Cardiac fibroblast (primary cell): ENCODE results near the gene POU4F1.
"Not testable (repeated sequence)": the region's sequence is repeated elsewhere in the genome, so short reads cannot be mapped to it uniquely, and the experiment has no call there.

Source experiments
- DNase-seq, 2 donors: peaks; one replicate each; pipeline versions ENCODE4 v3.0.0 to v3.0.0-alpha.2; 2010; ENCODE audit warnings: low read depth in 2 of 2
- H3K4me3 ChIP-seq, 2 donors: replicated peaks in 1 of 2; 1 replicate in 1 of 2; 2 replicates in 1 of 2; pipeline ENCODE4 v1.5.1; 2011; ENCODE audit warnings: low read depth in 2 of 2, low read length in 2 of 2, mild to moderate bottlenecking in 2 of 2, moderate library complexity in 1 of 2
- CTCF ChIP-seq: IDR thresholded peaks from one replicate; pipeline ENCODE4 v1.5.1; 2011; ENCODE audit warnings: low read depth, mild to moderate bottlenecking, low read length, inconsistent platforms

Gene POU4F1, protein sequence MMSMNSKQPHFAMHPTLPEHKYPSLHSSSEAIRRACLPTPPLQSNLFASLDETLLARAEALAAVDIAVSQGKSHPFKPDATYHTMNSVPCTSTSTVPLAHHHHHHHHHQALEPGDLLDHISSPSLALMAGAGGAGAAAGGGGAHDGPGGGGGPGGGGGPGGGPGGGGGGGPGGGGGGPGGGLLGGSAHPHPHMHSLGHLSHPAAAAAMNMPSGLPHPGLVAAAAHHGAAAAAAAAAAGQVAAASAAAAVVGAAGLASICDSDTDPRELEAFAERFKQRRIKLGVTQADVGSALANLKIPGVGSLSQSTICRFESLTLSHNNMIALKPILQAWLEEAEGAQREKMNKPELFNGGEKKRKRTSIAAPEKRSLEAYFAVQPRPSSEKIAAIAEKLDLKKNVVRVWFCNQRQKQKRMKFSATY

DNA sequence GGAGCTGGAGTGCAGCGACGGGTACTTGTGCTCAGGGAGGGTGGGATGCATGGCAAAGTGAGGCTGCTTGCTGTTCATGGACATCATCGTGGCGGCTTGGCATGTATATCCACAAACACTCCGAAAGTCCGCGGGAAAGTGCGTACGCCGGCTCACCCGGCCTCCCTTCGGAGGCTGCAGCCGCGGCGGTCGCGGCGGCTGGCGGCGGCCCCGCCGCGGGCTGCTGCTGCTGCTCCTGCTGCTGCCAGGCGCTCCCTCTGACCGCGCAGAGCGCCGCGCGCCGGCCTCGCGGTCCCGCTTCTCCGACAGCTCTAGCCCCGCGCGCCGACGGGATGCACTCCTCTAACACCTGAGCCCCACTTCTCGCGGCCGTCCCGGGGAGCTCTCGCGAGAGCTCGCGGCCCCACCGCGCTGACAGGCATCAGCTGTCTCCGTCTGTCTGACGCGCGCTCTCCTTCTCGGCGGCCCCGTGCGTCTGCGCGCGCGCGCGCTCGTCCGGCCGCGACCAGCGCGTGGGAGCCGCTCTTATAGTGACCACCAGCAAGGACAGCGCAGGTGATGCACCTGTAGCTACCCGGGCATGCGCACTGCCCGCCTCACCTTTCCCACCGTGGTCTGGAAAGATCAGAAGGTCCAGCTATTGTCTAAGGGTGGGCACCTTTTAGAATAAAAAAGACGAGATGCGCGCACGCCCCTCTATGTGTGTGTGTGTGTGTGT lies at the start of gene POU4F1:
Gene POU4F1 (minus strand): TSS at position 313 of the 718 bp plus-strand sequence. CDS start 226 bp downstream, at position 87.
- TF ChIP-seq CTCF: no peak
- DNase-seq: no peak
- peak within 1 kb of the TSS in 1 of 2 donors; percentile 21 for H3K4me3 ChIP-seq

DNA sequence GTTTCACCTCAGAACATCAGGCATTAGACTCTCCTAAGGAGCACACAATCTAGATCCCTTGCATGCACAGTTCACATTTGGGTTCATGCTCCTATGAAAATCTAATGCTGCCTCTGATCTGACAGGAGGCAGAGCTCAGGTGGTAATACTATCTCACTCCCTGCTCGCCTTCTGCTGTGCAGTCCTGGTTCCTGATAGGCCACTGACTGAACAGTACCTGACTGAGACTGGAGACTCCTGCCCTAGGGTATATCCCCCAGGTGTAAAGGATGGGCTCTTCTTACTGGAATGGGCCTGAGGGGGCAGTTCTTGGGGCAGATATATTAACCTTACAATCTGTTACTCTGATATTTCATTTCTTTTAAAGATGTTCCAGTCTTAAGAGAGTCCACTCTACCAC lies 49.3 kb upstream of the POU4F1 start:
- no peak for DNase-seq
- no peak overlapping the region for H3K4me3 ChIP-seq
- TF ChIP-seq CTCF: no peak

DNA sequence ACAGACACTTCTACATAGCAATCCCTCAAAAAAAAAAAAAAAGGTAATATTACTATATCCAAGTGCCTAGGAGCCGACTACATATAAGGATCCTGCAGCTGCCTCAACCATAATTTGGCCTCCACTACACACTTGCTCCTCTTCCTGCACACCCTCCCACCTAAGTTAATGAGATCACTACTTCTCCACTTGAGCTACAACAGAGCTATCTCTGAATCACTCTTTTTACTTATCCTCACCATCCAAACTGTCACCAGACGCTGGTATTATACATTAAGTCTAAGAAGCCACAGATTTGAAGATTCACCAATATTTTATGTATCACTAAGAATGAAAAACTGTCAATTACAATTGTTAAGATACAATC lies 47.3 kb upstream of the POU4F1 start:
- no peak overlapping the region for H3K4me3 ChIP-seq
- DNase-seq: no peak
- TF ChIP-seq CTCF: no peak

GRCh38 chr13:78649997-78650716 lies 46.8 kb upstream of the POU4F1 start:
- no peak overlapping the region for H3K4me3 ChIP-seq
- DNase-seq: no peak
- no peak for TF ChIP-seq CTCF

DNA sequence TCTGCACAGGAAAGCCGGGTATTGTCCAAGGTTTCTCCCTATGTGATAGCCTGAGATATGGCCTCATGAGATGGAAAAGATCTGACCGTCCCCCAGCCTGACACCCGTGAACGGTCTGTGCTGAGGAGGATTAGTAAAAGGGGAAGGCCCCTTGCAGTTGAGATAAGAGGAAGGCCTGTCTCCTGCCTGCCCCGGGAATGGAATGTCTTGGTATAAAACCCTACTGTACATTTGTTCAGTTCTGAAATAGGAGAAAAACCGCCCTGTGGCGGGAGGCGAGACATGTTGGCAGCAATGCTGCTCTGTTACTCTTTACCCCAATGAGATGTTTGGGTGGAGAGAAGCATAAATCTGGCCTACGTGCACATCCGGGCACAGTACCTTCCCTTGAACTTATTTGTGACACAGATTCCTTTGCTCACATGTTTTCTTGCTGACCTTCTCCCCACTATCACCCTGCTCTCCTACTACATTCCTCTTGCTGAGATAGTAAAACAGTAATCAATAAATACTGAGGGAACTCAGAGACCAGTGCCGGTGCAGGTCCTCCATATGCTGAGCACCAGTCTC lies 43.8 kb upstream of the POU4F1 start:
- not testable (repeated sequence) for H3K4me3 ChIP-seq
- DNase-seq: peak in 1 of 2 donors; percentile 39

DNA sequence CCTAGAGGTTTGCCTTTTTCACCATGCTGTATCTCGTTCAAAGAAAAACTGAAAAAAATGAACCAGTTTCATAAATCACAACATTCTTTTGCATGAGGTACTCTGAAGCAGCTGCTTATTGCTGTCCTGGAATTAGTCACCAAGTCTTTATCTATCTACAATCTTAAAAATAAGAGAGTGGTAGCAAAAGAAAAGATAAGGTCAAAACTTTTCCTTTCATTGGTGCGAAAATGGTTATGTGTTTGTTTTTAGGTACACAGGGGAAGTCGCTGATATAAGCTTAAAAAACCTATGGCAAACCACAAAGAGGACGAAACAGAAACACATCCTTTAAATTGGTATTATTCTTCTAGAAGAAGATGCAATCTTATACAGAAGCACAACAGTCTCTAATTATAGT lies 34.9 kb upstream of the POU4F1 start:
- no peak overlapping the region for H3K4me3 ChIP-seq
- no peak for DNase-seq
- no peak for TF ChIP-seq CTCF
